ENCODE data around the gene SNCA.

The SNCA gene

GRCh38 chr4:89765528-89765927 lies 71.4 kb downstream of the SNCA start:
- no peak for TF ChIP-seq CTCF (IDR thresholded peaks at IDR 0.05; ENCODE audit: insufficient read depth, low read length, poor library complexity, severe bottlenecking)
- H3K36me3 ChIP-seq (ENCODE audit: control insufficient read depth, insufficient read depth, low read length): no peaks in the 10 kb centered on the region
- H3K4me3 ChIP-seq (replicated peaks; ENCODE audit: low read depth, low read length): no peak overlapping the region
- H3K27me3 ChIP-seq (replicated peaks; ENCODE audit: control insufficient read depth, insufficient read depth, low read length): no peaks in the 10 kb centered on the region
- DNase-seq (ENCODE audit: extremely low read depth, insufficient read length): no peak

GRCh38 chr4:89762311-89762710 lies 74.7 kb downstream of the SNCA start:
- Histone ChIP-seq H3K4me3 (replicated peaks; ENCODE audit: low read depth, low read length) (no peak overlapping the region), H3K36me3 (ENCODE audit: control insufficient read depth, insufficient read depth, low read length) (no peaks in the 10 kb centered on the region), H3K27me3 (replicated peaks; ENCODE audit: control insufficient read depth, insufficient read depth, low read length) (no peaks in the 10 kb centered on the region)
- TF ChIP-seq CTCF (IDR thresholded peaks at IDR 0.05; ENCODE audit: insufficient read depth, low read length, poor library complexity, severe bottlenecking): no peak
- no peak for DNase-seq (ENCODE audit: extremely low read depth, insufficient read length)

- TF ChIP-seq CTCF (IDR thresholded peaks at IDR 0.05; ENCODE audit: insufficient read depth, low read length, poor library complexity, severe bottlenecking): no peak
- Histone ChIP-seq H3K4me3 (replicated peaks; ENCODE audit: low read depth, low read length) (no peak overlapping the region), H3K27me3 (replicated peaks; ENCODE audit: control insufficient read depth, insufficient read depth, low read length) (no peaks in the 10 kb centered on the region), H3K36me3 (ENCODE audit: control insufficient read depth, insufficient read depth, low read length) (no peaks in the 10 kb centered on the region)
- DNase-seq (ENCODE audit: extremely low read depth, insufficient read length): no peak
Observed at GRCh38 chr4:89759426-89759825, 77.5 kb downstream of the SNCA start.

- no peak for TF ChIP-seq CTCF (IDR thresholded peaks at IDR 0.05; ENCODE audit: insufficient read depth, low read length, poor library complexity, severe bottlenecking)
- Histone ChIP-seq H3K36me3 (ENCODE audit: control insufficient read depth, insufficient read depth, low read length) (no peaks in the 10 kb centered on the region), H3K27me3 (replicated peaks; ENCODE audit: control insufficient read depth, insufficient read depth, low read length) (no peaks in the 10 kb centered on the region; the same call in 1 of the 2 replicates), H3K4me3 (replicated peaks; ENCODE audit: low read depth, low read length) (no peak overlapping the region)
- DNase-seq (ENCODE audit: extremely low read depth, insufficient read length): no peak
Observed at GRCh38 chr4:89757154-89757719, 79.7 kb downstream of the SNCA start.

- H3K36me3 ChIP-seq (ENCODE audit: control insufficient read depth, insufficient read depth, low read length): no peaks in the 10 kb centered on the region
- no peak overlapping the region for H3K4me3 ChIP-seq (replicated peaks; ENCODE audit: low read depth, low read length)
- H3K27me3 ChIP-seq (replicated peaks; ENCODE audit: control insufficient read depth, insufficient read depth, low read length): no peaks in the 10 kb centered on the region; the same call in 1 of the 2 replicates
- DNase-seq (ENCODE audit: extremely low read depth, insufficient read length): no peak
- TF ChIP-seq CTCF (IDR thresholded peaks at IDR 0.05; ENCODE audit: insufficient read depth, low read length, poor library complexity, severe bottlenecking): peak; percentile 2
Observed at GRCh38 chr4:89755220-89755619, 81.7 kb downstream of the SNCA start.

GRCh38 chr4:89754531-89754930 lies 82.4 kb downstream of the SNCA start:
- Histone ChIP-seq H3K4me3 (replicated peaks; ENCODE audit: low read depth, low read length) (no peak overlapping the region), H3K27me3 (replicated peaks; ENCODE audit: control insufficient read depth, insufficient read depth, low read length) (no peaks in the 10 kb centered on the region; the same call in 1 of the 2 replicates), H3K36me3 (ENCODE audit: control insufficient read depth, insufficient read depth, low read length) (no peaks in the 10 kb centered on the region)
- no peak for DNase-seq (ENCODE audit: extremely low read depth, insufficient read length)
- no peak for TF ChIP-seq CTCF (IDR thresholded peaks at IDR 0.05; ENCODE audit: insufficient read depth, low read length, poor library complexity, severe bottlenecking)

Data from GM06990 (cell line).